Mononuclear cell (primary cell): ENCODE measurements around the gene RGS8. TPM values are rescaled to one million over a fixed set of nuclear protein-coding genes. Genes with fewer than 3 reads are reported as not detected.

Experiments
- H3K27me3 ChIP-seq: 2 replicates; pipeline ENCODE4 v1.6.0; 2011; ENCODE audit warnings: low read length, control low read depth; ENCODE audit not compliant: insufficient read depth
- H3K4me1 ChIP-seq: 2 replicates; pipeline ENCODE4 v1.5.1; 2011; ENCODE audit warnings: mild to moderate bottlenecking, low read length, control low read depth; ENCODE audit not compliant: insufficient read depth
- H3K4me3 ChIP-seq: 2 replicates; pipeline ENCODE4 v1.5.1; 2011; ENCODE audit warnings: mild to moderate bottlenecking, low read length, moderate library complexity
- H3K9me3 ChIP-seq: 2 replicates; pipeline ENCODE4 v1.5.1; 2011; ENCODE audit warnings: low read depth, mild to moderate bottlenecking, control low read depth, low read length
- total RNA-seq: library from RNA; depleted of rRNA; stranded (reverse); fragments of >200 nt; gene quantifications from one replicate; pipeline ENCODE4 v1.2.3, GENCODE V29; 2012

Gene RGS8
- total RNA-seq, 1 donor, result not detected

DNA sequence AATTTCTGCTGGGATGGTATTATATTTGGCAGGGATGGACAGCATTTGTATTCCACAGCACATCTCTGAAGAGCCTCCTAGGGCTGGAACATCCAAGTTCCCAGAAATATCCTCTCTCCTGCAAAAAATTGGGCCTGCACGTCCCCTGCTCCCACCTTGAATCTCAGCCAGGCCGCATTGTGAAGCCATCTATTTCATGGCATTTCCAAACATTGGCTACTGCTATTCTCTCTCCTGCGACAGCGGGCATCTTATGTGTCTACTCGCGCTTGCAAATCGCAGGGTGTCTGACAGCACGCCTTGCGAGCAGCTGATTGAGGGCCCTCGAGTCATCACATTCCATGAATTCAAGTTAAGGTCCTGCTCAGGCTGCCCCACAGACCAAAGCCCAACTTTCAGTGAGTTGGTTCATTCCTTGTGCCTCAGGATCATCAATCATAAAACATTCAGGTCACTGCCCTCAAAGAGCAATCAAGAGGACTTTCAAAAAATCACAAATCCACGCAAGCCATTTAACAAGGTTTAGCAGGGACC lies 15.8 kb downstream of the RGS8 start:
- Histone ChIP-seq H3K4me3 (no peak overlapping the region), H3K4me1 (no peaks in the 10 kb centered on the region), H3K9me3 (no peaks in the 10 kb centered on the region), H3K27me3 (peaks cover 2% of the 10 kb centered on the region)

GRCh38 chr1:182667848-182668505 lies 16.4 kb downstream of the RGS8 start:
- Histone ChIP-seq H3K4me3 (no peak overlapping the region), H3K27me3 (no peaks in the 10 kb centered on the region), H3K4me1 (no peaks in the 10 kb centered on the region), H3K9me3 (no peaks in the 10 kb centered on the region)

DNA sequence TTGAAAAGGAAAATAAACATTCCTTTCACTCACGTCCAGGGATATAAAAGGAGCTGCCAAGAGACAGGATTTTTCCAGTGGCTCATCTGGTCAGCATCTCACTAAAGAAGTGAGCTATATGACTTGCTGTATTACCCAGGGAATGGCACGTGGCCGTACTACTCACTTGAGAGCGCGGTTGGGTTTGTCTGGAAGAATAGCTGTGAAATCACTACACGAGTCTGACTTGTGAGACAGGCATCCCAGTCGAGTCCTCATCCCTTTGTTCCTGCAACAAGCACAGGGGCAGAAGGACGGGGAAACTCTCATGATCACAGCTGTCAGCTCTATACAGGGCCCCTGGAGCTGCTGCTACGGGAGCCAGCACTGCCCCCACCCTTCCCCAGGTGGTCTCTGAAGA lies 17.7 kb downstream of the RGS8 start:
- Histone ChIP-seq H3K9me3 (no peaks in the 10 kb centered on the region), H3K27me3 (peaks cover 3% of the 10 kb centered on the region), H3K4me3 (no peak overlapping the region), H3K4me1 (no peaks in the 10 kb centered on the region)

GRCh38 chr1:182664296-182664695 lies 20.1 kb downstream of the RGS8 start:
- no peak overlapping the region for H3K4me3 ChIP-seq
- peaks cover 7% of the 10 kb centered on the region for H3K27me3 ChIP-seq
- H3K4me1 ChIP-seq, result no peaks in the 10 kb centered on the region
- H3K9me3 ChIP-seq, result no peaks in the 10 kb centered on the region

GRCh38 chr1:182662956-182663355 lies 21.4 kb downstream of the RGS8 start:
- Histone ChIP-seq H3K4me1 (no peaks in the 10 kb centered on the region), H3K4me3 (no peak overlapping the region), H3K9me3 (no peaks in the 10 kb centered on the region), H3K27me3 (peaks cover 7% of the 10 kb centered on the region)

GRCh38 chr1:182662121-182662890 lies 22.1 kb downstream of the RGS8 start:
- H3K27me3 ChIP-seq, result peaks cover 7% of the 10 kb centered on the region
- no peaks in the 10 kb centered on the region for H3K9me3 ChIP-seq
- H3K4me1 ChIP-seq, result no peaks in the 10 kb centered on the region
- H3K4me3 ChIP-seq, result no peak overlapping the region

DNA sequence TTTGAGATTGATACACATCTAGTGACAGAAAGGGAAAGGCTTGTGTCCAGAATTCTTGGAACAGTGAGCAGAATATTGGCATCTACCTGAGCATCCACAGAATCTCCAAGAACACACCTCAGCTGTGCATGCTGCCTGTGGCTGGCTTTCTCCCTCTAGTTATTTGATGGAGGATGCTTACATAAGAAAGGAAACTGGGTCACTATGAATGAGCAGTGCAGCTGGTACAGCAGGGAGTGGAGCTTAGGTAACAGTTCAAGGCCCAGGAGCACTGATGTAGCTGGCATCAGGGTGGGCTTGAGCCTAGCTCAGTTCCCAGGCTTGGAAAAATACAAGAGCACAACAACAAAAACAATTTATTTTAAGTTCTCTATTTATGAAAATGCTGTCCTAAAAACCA lies 26.3 kb downstream of the RGS8 start:
- H3K27me3 ChIP-seq, result peaks cover 7% of the 10 kb centered on the region
- H3K4me1 ChIP-seq, result no peaks in the 10 kb centered on the region
- no peak overlapping the region for H3K4me3 ChIP-seq
- H3K9me3 ChIP-seq, result no peaks in the 10 kb centered on the region

GRCh38 chr1:182656842-182657397 lies 27.5 kb downstream of the RGS8 start:
- Histone ChIP-seq H3K4me3 (no peak overlapping the region), H3K27me3 (peaks cover 4% of the 10 kb centered on the region), H3K9me3 (no peaks in the 10 kb centered on the region), H3K4me1 (no peaks in the 10 kb centered on the region)

- no peak overlapping the region for H3K4me3 ChIP-seq
Observed at GRCh38 chr1:182653986-182654385, 30.4 kb downstream of the RGS8 start.

DNA sequence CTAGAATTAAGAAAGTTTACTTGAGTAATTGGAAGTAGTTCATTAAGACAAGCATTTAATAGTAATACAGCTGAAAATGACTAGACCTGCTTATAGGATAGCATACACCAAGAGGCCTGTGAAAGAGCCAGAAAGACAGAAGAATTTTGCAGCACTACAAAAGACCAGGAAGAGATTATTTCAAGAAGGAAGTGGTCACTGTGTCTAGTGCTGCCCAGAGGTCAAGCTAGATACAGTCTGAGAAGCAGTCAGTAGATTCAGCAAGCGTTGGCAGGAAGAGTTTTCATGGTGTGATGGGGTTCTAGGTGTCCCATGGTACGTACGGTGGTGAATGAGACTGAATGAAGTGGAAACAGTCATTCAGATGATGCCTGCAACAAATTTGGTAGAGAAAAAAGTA lies 31.5 kb downstream of the RGS8 start:
- Histone ChIP-seq H3K4me1 (no peaks in the 10 kb centered on the region), H3K9me3 (no peaks in the 10 kb centered on the region), H3K4me3 (no peak overlapping the region), H3K27me3 (no peaks in the 10 kb centered on the region)

More at GRCh38 chr1:182653986-182654385, 30.4 kb downstream of the RGS8 start:
- H3K4me1 ChIP-seq, result no peaks in the 10 kb centered on the region
- H3K9me3 ChIP-seq, result no peaks in the 10 kb centered on the region
- no peaks in the 10 kb centered on the region for H3K27me3 ChIP-seq

DNA sequence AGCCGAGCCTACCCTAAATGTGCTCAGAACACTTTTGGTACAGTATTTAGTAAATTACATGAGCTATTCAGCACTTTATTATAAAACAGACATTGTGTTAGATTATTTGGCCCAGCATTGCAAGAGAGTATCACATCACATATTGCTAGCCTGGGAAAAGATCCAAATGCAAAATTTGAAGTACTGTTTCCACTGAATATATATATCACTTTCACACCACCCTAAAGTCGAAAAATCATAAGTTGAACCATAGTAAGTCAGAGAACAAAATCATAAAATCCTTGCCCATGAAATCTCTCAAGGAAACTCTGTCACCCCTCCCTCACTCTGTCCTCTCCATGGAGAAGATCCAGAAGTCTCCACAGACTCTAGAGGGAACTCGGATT lies 33.1 kb downstream of the RGS8 start:
- no peaks in the 10 kb centered on the region for H3K27me3 ChIP-seq
- no peaks in the 10 kb centered on the region for H3K4me1 ChIP-seq
- no peaks in the 10 kb centered on the region for H3K9me3 ChIP-seq
- no peak overlapping the region for H3K4me3 ChIP-seq

DNA sequence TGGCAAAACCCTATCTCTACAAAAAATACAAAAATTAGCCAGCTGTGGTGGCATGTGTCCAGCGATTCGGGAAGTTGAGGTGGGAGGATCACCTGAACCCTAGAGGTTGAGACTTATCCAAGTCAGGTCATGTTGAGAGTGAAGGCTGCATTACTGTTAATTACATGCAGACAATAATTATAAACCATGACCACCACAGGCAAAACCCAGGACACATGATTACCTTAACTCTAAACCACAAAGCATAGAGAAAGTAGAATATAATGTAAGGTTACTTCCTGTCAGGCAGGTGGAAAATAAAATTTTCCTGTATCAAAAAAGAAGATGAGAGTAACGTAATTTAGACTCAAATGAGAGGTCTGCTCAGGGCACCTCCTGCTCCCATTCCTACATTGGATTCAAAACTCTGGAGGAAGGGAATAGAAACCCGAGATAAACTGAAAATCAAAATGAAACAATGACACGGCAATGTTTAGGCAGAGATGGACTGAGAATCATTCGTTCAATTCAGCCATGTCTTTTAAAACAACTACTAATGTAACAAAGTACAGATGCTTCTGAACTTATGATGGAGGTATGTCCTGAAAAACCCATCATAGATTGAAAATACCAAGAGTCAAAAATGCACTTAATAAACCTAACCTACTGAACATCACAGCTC lies 33.6 kb downstream of the RGS8 start:
- Histone ChIP-seq H3K27me3 (no peaks in the 10 kb centered on the region), H3K9me3 (no peaks in the 10 kb centered on the region), H3K4me1 (no peaks in the 10 kb centered on the region), H3K4me3 (no peak overlapping the region)

DNA sequence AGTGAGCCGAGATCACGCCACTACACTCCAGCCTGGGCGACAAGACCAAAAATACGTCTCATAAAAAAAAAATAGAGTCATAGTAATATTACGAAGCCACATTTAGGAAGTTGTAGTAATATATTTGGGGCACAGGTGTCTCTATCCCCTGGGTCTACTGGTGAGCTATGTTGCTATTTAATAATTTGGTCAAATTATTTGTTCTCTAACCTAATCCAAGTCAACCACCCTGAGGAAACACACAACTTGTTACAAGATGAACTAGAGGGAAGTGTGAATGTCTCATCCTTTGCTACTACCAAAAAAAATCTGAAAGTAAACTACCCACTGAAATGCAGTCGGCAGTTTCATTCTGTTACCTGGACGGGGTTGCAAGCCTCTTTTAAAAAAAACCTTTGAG lies 35.3 kb downstream of the RGS8 start:
- H3K27me3 ChIP-seq, result no peaks in the 10 kb centered on the region
- H3K4me3 ChIP-seq, result no peak overlapping the region
- no peaks in the 10 kb centered on the region for H3K4me1 ChIP-seq
- H3K9me3 ChIP-seq, result no peaks in the 10 kb centered on the region

- Histone ChIP-seq H3K27me3 (no peaks in the 10 kb centered on the region), H3K9me3 (no peaks in the 10 kb centered on the region), H3K4me3 (no peak overlapping the region), H3K4me1 (no peaks in the 10 kb centered on the region)
Observed at GRCh38 chr1:182646739-182647138, 37.6 kb downstream of the RGS8 start.

DNA sequence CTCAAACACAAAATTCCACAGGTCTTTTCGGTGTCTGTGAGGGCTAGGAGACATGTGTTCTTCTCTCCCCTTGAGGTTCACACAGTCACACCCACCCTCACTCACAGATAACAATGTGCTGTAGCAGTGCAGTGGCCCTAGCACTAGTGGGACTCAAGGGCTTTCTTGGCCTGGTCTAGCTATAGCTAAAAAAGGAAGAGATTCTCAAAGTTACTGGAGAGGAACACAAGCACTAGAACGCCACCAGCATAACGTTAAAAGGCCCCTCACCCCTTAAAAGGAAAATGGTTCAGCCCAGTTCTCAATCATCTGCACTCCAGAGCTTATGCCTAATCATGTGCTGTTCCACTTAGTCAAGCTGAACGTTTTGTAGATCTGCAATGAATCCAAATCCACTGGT lies 39.5 kb downstream of the RGS8 start:
- Histone ChIP-seq H3K4me3 (no peak overlapping the region), H3K9me3 (no peaks in the 10 kb centered on the region), H3K4me1 (no peaks in the 10 kb centered on the region), H3K27me3 (no peaks in the 10 kb centered on the region)
